Activated B cell treated with CpG ODN at 0.5 μM for 24 hours (primary cell): ENCODE data around the gene ZSWIM5. TPM values are rescaled to one million over a fixed set of nuclear protein-coding genes. Genes with fewer than 3 reads are reported as not detected.
"Not testable (repeated sequence)": the region's sequence is repeated elsewhere in the genome, so short reads cannot be mapped to it uniquely, and the experiment has no call there.

Experiments used
- ATAC-seq: fragments of 200-7000 bp; cut with Tn5 transposase; one replicate; pipeline ENCODE4 v1.10.0; 2021; ENCODE audit warnings: low read depth, mild to moderate bottlenecking, moderate library complexity
- CTCF ChIA-PET: fragments of 350-600 bp; sonication (Branson Sonifier 250); formaldehyde crosslinking; loops from one replicate; lab custom pipeline; 2021; ENCODE audit warnings: antibody characterized with exemption; lab: Charles Lee
- POLR2A ChIA-PET: fragments of 350-600 bp; sonication (Branson Sonifier 250); formaldehyde crosslinking; loops from one replicate; lab custom pipeline; 2021; ENCODE audit warnings: antibody characterized with exemption; lab: Charles Lee
- DNase-seq: peaks from one replicate; pipeline ENCODE4 v3.0.0; 2022
- H3K27ac Mint-ChIP-seq: one replicate; pipeline ENCODE4 v1.8.0; 2020; ENCODE audit warnings: mixed read lengths
- H3K27me3 Mint-ChIP-seq: one replicate; pipeline ENCODE4 v1.8.0; 2021; ENCODE audit warnings: mixed read lengths
- H3K36me3 Mint-ChIP-seq: one replicate; pipeline ENCODE4 v1.8.0; 2021; ENCODE audit warnings: low read depth, mixed read lengths
- H3K4me1 Mint-ChIP-seq: one replicate; pipeline ENCODE4 v1.8.0; 2021; ENCODE audit warnings: mixed read lengths
- H3K4me3 Mint-ChIP-seq: one replicate; pipeline ENCODE4 v1.8.0; 2020; ENCODE audit warnings: mild to moderate bottlenecking, mixed read lengths
- H3K9me3 Mint-ChIP-seq: one replicate; pipeline ENCODE4 v1.8.0; 2020; ENCODE audit warnings: mixed read lengths
- CTCF ChIP-seq: fragments of 200-600 bp; IDR thresholded peaks from one replicate; pipeline ENCODE4 v1.8.0; 2022; ENCODE audit warnings: antibody characterized with exemption, mild to moderate bottlenecking
- intact Hi-C: fragments of 100-400 bp; cut with micrococcal nuclease; formaldehyde crosslinking; loops from one replicate; pipeline ENCODE4 v1.15.1; 2024
- total RNA-seq: library from RNA; stranded (reverse); gene quantifications from 2 replicates; pipeline ENCODE4 v1.2.3, GENCODE V29; 2022

Gene ZSWIM5
- 1.6 and 2.3 TPM in 2 replicates for total RNA-seq

DNA sequence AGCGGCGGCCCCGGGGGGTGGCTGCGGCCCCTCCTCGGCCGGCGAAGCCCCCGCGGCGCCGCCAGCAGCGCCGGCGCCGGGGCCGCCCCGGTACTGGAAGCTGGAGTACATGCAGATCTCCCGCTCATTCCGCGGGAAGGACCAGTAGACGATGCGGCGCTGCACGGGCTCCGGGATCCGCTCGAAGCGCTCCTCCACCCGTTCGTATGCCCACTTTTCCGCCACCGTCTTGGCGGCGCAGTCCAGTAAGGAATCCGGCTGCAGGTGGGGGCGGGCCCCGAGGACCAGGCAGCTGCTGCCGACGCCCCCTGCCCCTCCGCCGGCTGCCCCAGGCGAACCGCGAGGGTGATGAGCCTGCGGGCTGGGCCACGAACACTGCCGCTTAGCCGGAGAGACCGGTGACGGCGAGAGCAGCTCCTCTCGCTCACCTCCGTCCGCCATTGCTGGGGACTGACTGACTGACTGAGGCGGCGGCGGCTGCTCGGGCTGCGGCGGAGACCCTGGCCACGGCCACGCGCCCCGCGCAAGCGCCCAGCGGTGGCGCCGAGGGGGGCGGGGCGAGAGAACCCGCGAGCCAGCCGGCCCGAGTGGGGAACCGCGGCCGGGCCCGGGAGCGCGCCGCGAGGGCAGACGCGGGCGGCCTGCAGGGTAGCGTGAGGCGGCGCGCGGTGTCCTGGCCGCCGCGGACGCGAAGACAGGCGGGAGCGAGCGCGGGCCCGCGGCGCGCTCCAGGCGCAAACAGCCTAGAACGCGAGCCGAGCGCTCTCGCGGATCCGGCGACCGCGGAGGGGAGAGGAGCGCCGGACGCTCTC is at the start of gene ZSWIM5:
Gene ZSWIM5 (minus strand): TSS at position 696 of the 812 bp plus-strand sequence. CDS start 255 bp downstream, at position 441.
- CTCF ChIA-PET = no interaction called here
- no peaks in the 10 kb centered on the region for H3K9me3 Mint-ChIP-seq
- POLR2A ChIA-PET = interaction anchor here (0.5 to 0.6 kb wide), 3 partner anchors 60 to 1126 kb away, joined by 3 to 10 read pairs (median 4); no protein-coding TSS in a partner anchor
- DNase-seq (peak; percentile 64), ATAC-seq (peak; percentile 79)
- peak within 1 kb of the TSS; percentile 84 for H3K4me3 Mint-ChIP-seq
- peak within 1 kb of the TSS; percentile 33 for H3K27ac Mint-ChIP-seq
- peaks cover 22% of the 10 kb centered on the region for H3K27me3 Mint-ChIP-seq
- TF ChIP-seq CTCF = no peak
- H3K36me3 Mint-ChIP-seq = no peaks in the 10 kb centered on the region
- intact Hi-C loops = loop anchor here (1.0 to 10.0 kb wide), 4 partner anchors 96 to 421 kb away; partner anchors contain the start of genes BEST4, EIF2B3, HECTD3 and UROD
- H3K4me1 Mint-ChIP-seq = peaks cover 13% of the 10 kb centered on the region

DNA sequence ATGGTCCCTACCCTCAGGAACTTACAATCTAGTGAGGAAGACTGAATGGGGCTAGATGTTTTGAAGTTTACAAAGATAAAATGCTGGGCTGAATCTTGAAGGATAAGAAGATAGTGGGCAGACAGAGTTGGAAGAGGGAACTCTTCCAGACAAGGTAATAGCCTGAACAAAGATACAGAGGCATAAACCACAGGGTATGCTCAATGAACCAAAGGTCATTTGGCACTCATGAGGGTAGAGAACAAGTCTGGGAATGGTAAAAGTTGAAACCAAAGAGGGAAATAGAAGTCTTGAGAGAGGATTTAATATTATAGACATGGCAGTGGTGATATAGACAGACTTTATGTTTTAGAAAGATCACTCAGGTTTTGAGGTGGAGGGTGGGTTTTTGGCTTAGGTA is 48.1 kb upstream of the ZSWIM5 start:
- ChIA-PET POLR2A (no interaction called here), CTCF (no interaction called here)
- intact Hi-C loops = no loop called here
- TF ChIP-seq CTCF = no peak
- DNase-seq (no peak), ATAC-seq (no peak)
- H3K27me3 Mint-ChIP-seq = peaks cover 7% of the 10 kb centered on the region
- H3K4me3 Mint-ChIP-seq = no peak overlapping the region
- no peaks in the 10 kb centered on the region for H3K36me3 Mint-ChIP-seq
- H3K27ac Mint-ChIP-seq = no peak overlapping the region
- no peaks in the 10 kb centered on the region for H3K4me1 Mint-ChIP-seq
- peaks cover 21% of the 10 kb centered on the region for H3K9me3 Mint-ChIP-seq

DNA sequence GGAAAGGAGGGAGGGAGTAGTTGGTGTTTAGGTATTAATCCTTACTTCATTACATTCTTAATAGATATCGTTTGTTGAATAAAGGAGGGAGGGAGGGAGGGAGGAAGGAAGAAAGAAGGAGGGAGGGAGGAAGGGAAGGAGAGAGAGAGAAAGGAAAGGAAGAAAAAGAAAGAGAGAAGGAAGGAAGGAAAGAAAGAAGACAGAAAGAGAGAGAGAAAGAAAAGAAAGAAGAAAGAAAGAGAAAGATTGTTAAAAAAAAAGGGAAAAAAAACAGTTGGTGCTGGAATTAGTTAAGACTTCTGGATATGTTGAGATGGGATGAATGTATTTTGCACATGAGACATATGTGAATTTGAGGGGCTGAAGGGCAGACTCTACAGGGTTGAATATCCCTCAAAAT is 44.1 kb upstream of the ZSWIM5 start:
- ATAC-seq (no peak), DNase-seq (no peak)
- H3K4me3 Mint-ChIP-seq = no peak overlapping the region
- no peak overlapping the region for H3K27ac Mint-ChIP-seq
- H3K4me1 Mint-ChIP-seq = no peaks in the 10 kb centered on the region
- no peaks in the 10 kb centered on the region for H3K36me3 Mint-ChIP-seq
- ChIA-PET CTCF (no interaction called here), POLR2A (no interaction called here)
- TF ChIP-seq CTCF = no peak
- H3K27me3 Mint-ChIP-seq = peaks cover 10% of the 10 kb centered on the region
- intact Hi-C loops = no loop called here
- peaks cover 6% of the 10 kb centered on the region for H3K9me3 Mint-ChIP-seq

DNA sequence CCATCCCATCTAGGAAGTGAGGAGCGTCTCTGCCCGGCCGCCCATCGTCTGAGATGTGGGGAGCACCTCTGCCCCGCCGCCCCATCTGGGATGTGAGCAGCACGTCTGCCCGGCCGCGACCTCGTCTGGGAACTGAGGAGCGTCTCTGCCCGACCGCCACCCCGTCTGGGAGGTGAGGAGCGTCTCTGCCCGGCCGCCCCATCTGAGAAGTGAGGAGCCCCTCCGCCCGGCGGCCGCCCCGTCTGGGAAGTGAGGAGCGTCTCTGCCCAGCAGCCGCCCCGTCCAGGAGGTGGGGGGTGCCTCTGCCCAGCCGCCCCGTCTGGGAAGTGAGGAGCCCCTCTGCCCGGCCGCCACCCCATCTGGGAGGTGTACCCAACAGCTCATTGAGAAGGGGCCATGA is 41.6 kb upstream of the ZSWIM5 start:
- H3K36me3 Mint-ChIP-seq, H3K4me3 Mint-ChIP-seq, CTCF ChIA-PET, POLR2A ChIA-PET, H3K9me3 Mint-ChIP-seq, DNase-seq, H3K27ac Mint-ChIP-seq, ATAC-seq, H3K4me1 Mint-ChIP-seq, intact Hi-C loops: not testable (repeated sequence)
- peaks cover 13% of the 10 kb centered on the region for H3K27me3 Mint-ChIP-seq

DNA sequence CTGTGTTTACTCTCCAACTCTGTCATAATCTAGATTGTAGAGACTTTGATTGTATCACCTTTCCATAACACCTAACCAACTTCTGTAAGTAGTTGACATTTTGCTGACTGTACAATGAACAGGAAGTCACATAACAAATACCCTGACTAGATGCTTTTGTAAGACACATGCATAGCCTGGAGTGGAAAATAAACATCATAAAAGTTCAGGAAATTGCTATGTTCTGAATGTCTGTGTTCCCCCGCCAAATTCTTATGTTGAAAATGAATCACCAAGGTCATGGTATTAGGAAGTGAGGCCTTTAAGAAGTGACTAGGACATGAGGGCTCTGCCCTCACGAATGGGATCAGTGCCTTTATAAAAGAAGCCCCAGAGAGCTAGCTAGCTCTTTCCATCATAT is 40.4 kb upstream of the ZSWIM5 start:
- TF ChIP-seq CTCF = no peak
- Mint-ChIP-seq H3K27ac (no peak overlapping the region), H3K9me3 (peaks cover 20% of the 10 kb centered on the region), H3K36me3 (no peaks in the 10 kb centered on the region), H3K4me1 (no peaks in the 10 kb centered on the region), H3K27me3 (peaks cover 19% of the 10 kb centered on the region), H3K4me3 (no peak overlapping the region)
- no peak for ATAC-seq
- ChIA-PET POLR2A (no interaction called here), CTCF (no interaction called here)
- no peak for DNase-seq
- intact Hi-C loops = no loop called here

DNA sequence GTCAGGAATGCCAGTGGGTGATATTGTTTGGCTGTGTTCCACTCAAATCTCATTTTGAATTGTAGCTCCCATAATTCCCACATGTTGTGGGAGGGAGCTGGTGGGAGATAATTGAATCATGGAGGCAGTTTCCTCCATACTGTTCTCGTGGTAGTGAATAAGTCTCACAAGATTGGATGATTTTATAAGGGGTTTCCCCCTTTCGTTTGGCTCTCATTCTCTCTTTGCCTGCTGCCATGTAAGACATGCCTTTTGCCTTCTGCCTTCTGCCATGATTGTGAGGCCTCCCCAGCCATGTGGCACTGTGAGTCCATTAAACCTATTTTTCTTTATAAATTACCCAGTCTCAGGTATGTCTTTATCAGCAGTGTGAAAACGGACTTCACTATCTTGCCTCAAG is 40.0 kb upstream of the ZSWIM5 start:
- not testable (repeated sequence) for H3K4me1 Mint-ChIP-seq

More for the DNA sequence above, 40.0 kb upstream of the ZSWIM5 start:
- Mint-ChIP-seq H3K27me3 (peaks cover 15% of the 10 kb centered on the region), H3K9me3 (peaks cover 22% of the 10 kb centered on the region)
- DNase-seq, H3K4me3 Mint-ChIP-seq, CTCF ChIA-PET, POLR2A ChIA-PET, ATAC-seq, intact Hi-C loops, H3K27ac Mint-ChIP-seq, H3K36me3 Mint-ChIP-seq: not testable (repeated sequence)
